Stomach (tissue), 4 donors: Measurements from ENCODE around the gene FBXL20.

ENCODE experiments used
- CTCF ChIP-seq, 7 experiments: fragments of 450-650 bp in 4 of 7; fragments of 200-600 bp in 3 of 7; sonication (generic) in 3 of 7; IDR thresholded peaks; one replicate each; pipeline ENCODE4 v1.5.1; 2016 to 2019; ENCODE audit warnings: antibody characterized with exemption in 7 of 7, control low read depth in 2 of 7, mild to moderate bottlenecking in 1 of 7
- EP300 ChIP-seq: sonication (generic); formaldehyde crosslinking; IDR thresholded peaks from one replicate; pipeline ENCODE4 v1.6.1; 2017; ENCODE audit warnings: antibody characterized with exemption

- TF ChIP-seq EP300 (no peak), CTCF (IDR thresholded peaks at IDR 0.05) (no peak)
Measured at GRCh38 chr17:39349246-39349645, 52.2 kb downstream of the FBXL20 start.
